HG02970 (cell line): ENCODE results near the gene RRBP1.

ENCODE experiments used
- ATAC-seq: cut with Tn5 transposase; IDR thresholded peaks from one replicate; pipeline ENCODE4 v1.9.1; 2021; ENCODE audit warnings: mild to moderate bottlenecking, moderate library complexity, moderate number of reproducible peaks; ENCODE audit not compliant: unreplicated experiment, low FRiP score

The RRBP1 gene

DNA sequence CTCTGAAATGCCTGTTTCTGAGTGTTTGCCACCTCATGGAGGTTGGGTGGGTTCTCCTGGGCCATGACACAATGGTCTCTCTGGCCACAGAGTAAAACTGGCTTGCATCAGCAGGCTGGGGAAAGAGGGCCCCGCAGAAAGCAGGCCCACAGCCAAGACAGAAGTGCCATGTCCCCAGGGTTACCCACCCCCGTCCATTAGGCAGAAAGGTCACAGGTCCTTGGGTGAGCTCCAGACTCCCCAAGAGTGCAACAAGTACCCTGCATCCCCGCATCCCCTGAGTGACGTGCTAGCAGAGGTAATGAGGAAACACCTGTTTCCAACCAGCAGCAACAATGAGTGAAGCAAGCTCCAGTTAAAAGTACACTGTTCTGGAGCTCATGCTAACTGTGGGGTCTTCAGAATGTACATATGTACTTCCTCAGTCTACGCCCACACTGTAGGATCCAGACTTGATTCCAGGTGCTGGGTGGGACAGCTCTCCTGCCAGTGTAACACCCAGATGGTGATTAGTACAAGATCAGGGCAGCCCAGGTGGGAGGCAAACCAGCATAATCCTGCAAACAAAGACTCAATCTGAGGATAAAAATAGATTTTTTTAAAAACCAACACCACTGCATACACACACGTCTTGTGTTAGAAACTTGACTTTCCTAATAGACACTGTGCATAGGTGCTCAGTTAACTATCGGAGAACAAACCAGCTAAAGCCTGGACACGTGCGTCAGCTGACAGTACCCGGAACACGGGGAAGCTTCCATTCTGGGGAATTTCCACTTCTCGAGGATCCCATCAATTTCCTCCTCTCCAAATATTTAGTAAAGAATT, 31.5 kb downstream of the RRBP1 start:
- no peak for ATAC-seq

DNA sequence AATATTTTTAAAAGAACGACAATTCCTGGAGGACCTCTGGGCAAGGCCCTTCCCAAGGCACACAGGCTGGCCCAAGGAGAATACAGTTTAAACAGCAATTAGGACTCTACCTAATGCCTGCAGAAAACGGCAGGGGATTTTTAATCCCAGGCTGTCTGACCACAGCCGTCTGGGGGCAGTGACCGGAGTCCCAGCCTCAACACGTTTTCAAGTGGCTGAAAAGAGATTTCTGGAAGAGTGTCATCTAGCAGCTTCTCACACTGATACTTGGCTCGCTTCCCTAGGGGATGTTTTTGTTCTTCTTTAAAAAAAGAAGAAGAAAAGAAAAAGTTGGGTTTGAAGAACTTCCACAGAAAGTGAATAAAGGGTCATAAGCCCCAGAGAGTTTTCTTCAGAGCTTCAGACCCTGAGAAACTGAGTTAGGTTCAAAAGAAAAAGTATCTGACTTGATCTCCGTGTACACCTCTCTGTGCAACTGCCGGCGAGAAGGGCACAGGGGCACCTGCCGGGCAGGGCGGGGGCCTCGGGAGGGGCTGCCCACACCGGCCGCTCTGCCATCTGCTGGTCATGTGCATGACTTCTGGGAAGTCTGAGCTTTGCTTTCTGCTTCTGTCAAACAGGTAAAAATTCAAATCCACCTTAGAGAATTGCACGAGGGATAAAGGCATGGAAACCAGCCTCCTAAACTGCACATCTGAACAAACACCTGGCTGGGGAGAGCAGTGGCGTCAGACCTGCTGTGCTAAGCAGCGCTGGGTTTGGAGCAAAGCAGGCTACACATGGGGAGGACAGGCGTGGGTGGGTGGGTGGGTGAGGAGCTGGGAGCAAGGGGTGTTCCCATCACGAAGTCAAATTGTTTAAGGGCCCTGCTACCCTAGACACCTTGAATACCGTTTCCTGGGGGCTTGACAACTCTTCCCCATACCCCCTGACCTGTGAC, 33.0 kb downstream of the RRBP1 start:
- no peak for ATAC-seq

GRCh38 chr20:17648315-17648646, 33.8 kb downstream of the RRBP1 start:
- no peak for ATAC-seq

GRCh38 chr20:17647391-17648314, 34.4 kb downstream of the RRBP1 start:
- ATAC-seq: no peak

DNA sequence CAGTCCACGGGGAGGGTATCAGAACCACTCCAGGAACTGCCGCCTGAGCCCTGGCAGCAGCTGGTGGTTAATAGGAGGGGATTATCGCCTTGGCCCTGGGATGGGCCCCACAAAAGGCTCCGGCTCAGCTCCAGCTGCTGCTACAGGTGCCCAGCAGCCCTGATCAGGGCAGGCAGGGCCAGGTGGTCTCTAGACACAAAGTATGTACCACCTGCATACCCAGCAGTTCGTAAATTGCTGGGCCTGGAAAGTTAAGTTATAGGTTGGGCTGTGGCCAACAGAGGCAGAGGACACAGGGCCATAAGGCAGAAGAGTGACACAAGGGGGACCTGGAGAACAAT, 35.1 kb downstream of the RRBP1 start:
- ATAC-seq: no peak

DNA sequence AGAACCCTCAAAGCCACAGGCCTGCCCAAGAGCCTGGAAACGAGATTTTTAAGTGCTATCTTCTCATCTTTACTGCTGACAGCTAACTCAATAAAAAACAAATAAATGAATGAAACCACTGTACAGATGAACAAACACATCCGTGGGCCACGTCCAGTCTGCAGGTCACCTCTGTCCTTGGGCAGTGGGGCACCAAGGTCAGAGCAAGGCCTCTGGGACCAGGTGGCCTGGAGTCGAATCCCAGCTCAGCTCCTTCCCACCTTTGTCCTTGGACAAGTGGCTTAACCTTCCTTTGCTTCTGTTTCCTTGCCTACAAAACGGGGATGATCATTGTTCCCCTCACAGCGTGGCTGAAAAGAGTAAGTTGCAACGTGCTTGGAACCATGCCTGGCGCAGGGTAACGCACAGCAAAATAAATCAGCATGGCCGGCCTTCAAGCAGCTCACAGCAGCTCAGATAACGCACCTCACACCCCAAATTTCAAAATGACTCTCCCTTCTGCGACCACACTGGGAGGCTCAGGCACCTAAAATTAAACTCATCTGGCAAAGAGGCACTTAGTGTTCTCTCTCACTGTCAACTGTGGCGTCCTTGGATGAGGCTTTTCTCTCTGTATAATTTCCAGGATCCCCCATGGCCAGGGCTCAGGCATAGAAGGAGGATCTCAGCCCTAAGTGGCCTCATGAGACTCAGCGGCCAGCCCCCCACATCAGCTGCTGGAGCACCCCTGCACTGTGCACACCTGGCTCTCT, 35.7 kb downstream of the RRBP1 start:
- ATAC-seq: no peak

GRCh38 chr20:17645546-17646208, 36.4 kb downstream of the RRBP1 start:
- ATAC-seq: no peak

GRCh38 chr20:17645010-17645409, 37.0 kb downstream of the RRBP1 start:
- ATAC-seq: no peak

DNA sequence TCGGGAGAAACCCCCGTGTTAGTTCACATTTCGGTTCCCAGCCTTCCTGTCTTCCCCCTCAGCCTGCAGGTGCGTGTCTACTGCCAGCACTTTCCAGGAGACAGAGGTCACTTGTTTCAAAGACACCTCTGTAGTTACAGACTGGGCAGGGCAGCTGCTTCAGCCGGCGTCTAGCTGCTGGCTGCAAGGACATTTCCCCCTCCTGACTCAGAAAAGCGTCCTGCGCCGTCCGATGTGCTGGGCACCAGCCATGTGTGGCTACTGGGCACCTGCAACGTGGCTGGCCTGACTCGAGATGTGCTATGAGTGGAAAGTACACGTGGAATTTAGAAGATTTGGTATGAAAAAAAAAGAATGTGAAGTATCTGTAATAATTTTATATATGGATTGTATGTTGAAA, 37.6 kb downstream of the RRBP1 start:
- no peak for ATAC-seq

DNA sequence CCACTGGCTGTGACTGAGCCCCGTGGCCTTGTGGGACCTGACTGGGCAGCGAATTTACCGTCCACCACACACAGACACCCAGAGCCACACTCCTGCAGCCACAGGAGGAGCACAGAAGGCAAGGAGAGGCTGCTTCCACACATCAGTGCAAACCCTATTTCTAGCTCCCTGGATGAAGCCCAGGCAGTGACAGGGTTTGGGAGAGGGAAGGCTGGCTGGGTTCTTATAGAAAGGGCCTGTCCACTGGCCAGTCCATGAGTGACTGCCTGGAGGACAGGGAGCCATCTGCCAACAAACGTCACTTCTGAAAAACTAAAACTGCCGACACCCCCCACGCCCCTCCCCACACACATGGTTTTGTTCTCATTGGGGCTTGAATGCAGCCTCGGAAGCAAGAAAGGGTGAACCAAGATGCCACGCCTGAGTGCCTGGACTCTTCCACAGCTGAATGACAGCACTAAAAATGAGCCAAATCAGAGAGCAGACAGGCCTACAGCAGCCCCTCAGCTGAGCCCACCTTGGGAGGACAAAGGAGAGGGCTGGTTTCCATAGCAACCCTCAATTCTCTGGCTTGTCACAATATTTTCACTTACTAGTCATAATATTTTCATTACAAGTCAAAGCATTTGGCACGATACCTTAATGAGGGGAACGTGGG, 38.4 kb downstream of the RRBP1 start:
- ATAC-seq: no peak

- no peak for ATAC-seq
Measured at GRCh38 chr20:17642404-17643269, 39.4 kb downstream of the RRBP1 start.

DNA sequence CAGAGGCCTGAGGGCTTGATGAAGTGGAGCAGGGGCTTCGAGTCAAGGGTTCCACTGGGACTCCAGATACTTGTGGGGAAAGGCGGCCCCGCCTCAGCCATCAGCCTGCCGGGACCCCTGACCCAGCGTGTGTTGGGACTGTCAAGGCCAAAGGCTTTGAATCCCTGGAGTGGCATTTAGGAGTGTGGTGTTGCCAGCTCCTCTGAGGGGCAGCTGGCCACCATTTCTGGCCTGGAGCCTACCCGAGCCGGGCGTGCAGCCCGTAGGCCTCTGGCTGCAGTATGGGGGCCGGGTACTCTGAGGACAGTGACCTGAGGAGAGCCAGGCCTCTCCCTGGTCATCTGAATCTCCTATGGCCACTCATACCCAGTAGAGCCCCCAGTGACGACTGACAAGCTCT, 40.0 kb downstream of the RRBP1 start:
- no peak for ATAC-seq

GRCh38 chr20:17641520-17641964, 40.5 kb downstream of the RRBP1 start:
- ATAC-seq: no peak

GRCh38 chr20:17640875-17641378, 41.1 kb downstream of the RRBP1 start:
- no peak for ATAC-seq

DNA sequence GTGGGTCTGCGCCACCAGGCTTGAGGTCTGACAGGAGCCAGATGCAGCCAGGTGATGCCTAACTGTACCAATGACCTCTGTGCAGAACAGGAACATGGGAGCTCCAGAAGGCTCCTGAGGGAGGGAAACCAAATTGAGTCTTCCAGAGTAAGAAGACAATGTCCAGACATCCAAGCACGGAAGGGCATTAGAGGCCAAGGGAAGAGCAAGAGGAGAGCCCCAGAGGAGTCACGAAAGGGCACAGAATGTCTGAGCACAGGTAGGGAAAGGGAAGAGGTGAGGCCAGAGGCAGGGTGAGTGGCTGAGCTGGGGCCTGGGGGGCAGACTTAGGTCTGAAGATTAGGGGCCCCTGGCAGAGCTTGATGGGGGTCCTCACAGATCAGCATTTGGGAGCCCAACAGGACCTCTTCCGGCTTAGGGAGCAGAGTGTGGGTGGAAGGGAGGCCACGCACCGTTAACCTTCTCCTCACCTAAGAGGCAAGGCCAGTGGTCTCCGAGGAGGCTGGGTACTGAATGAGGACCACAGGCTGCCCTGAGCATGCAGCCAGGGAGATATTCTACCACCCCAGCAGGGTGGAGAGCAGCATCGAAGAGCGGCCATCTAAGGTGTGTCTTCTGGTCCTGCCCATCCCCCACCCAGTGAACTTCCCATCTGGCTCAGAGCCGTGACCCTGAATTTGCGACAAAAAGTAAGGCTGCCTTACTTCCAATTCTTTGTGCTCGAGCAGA, 41.7 kb downstream of the RRBP1 start:
- no peak for ATAC-seq

- ATAC-seq: no peak
Measured at GRCh38 chr20:17638835-17639407, 43.1 kb downstream of the RRBP1 start.
